Neuronal stem cell (in vitro differentiated cells): ENCODE measurements around the gene CPA3.

ENCODE experiments used
- DNase-seq: peaks from one replicate; pipeline ENCODE4 v3.0.0-alpha.2; 2013; ENCODE audit warnings: low spot score
- H2AFZ ChIP-seq: one replicate; pipeline ENCODE4 v1.6.1; 2013; ENCODE audit warnings: mild to moderate bottlenecking, low read length, inconsistent platforms
- H2AK5ac ChIP-seq: 2 replicates; pipeline ENCODE4 v1.6.1; 2013; ENCODE audit warnings: low read depth, mild to moderate bottlenecking, inconsistent platforms, low read length, moderate library complexity, mixed read lengths
- H2BK120ac ChIP-seq: 2 replicates; pipeline ENCODE4 v1.6.1; 2013; ENCODE audit warnings: low read depth, mild to moderate bottlenecking, inconsistent platforms, low read length, moderate library complexity, mixed read lengths
- H2BK12ac ChIP-seq: one replicate; pipeline ENCODE4 v1.6.1; 2013; ENCODE audit warnings: low read length, inconsistent platforms
- H2BK15ac ChIP-seq: 2 replicates; pipeline ENCODE4 v1.6.1; 2013; ENCODE audit warnings: mild to moderate bottlenecking, low read length, inconsistent platforms, mixed read lengths
- H2BK5ac ChIP-seq: one replicate; pipeline ENCODE4 v1.6.1; 2013; ENCODE audit warnings: inconsistent platforms, mild to moderate bottlenecking, low read length, moderate library complexity
- H3K14ac ChIP-seq: one replicate; pipeline ENCODE4 v1.6.1; 2013; ENCODE audit warnings: low read length, inconsistent platforms
- H3K18ac ChIP-seq: 2 replicates; pipeline ENCODE4 v1.6.1; 2013; ENCODE audit warnings: low read length, inconsistent platforms
- H3K23ac ChIP-seq: 2 replicates; pipeline ENCODE4 v1.6.1; 2013; ENCODE audit warnings: low read depth, mild to moderate bottlenecking, mixed read lengths, low read length, inconsistent platforms; ENCODE audit not compliant: poor library complexity
- H3K27ac ChIP-seq: replicated peaks from 3 replicates; pipeline ENCODE4 v1.5.1; 2013; ENCODE audit warnings: low read length, inconsistent platforms
- H3K27me3 ChIP-seq, 3 experiments: 2 replicates each; pipeline ENCODE4 v1.6.1; 2013; ENCODE audit warnings: low read length in 3 of 3, mild to moderate bottlenecking in 2 of 3, inconsistent platforms in 1 of 3, low read depth in 1 of 3, mixed read lengths in 1 of 3, moderate library complexity in 1 of 3; ENCODE audit not compliant: control insufficient read depth in 3 of 3, insufficient read depth in 3 of 3
- H3K36me3 ChIP-seq, 2 donors: replicated peaks in 1 of 2; 2 replicates each; pipeline ENCODE4 v1.6.1; 2013; ENCODE audit warnings: low read length in 2 of 2; ENCODE audit not compliant: control insufficient read depth in 2 of 2, insufficient read depth in 2 of 2
- H3K4ac ChIP-seq: 2 replicates; pipeline ENCODE4 v1.6.1; 2013; ENCODE audit warnings: inconsistent platforms, mild to moderate bottlenecking, low read length, moderate library complexity
- H3K4me1 ChIP-seq, 2 donors: 1 replicate in 1 of 2; 2 replicates in 1 of 2; pipeline ENCODE4 v1.6.1; 2013; ENCODE audit warnings: low read length in 2 of 2, low read depth in 1 of 2; ENCODE audit not compliant: control insufficient read depth in 2 of 2, insufficient read depth in 1 of 2
- H3K4me2 ChIP-seq: one replicate; pipeline ENCODE4 v1.6.1; 2013; ENCODE audit warnings: mild to moderate bottlenecking, low read length, inconsistent platforms; ENCODE audit not compliant: insufficient read depth, poor library complexity, severe bottlenecking
- H3K4me3 ChIP-seq, 2 donors: 2 replicates each; pipeline ENCODE4 v1.5.1; 2013; ENCODE audit warnings: low read length in 2 of 2, mild to moderate bottlenecking in 2 of 2, inconsistent platforms in 1 of 2, moderate library complexity in 1 of 2
- H3K79me1 ChIP-seq: one replicate; pipeline ENCODE4 v1.6.1; 2013; ENCODE audit warnings: low read depth, mild to moderate bottlenecking, inconsistent platforms, low read length, moderate library complexity
- H3K9ac ChIP-seq: one replicate; pipeline ENCODE4 v1.6.1; 2013; ENCODE audit warnings: mild to moderate bottlenecking, low read depth, low read length, inconsistent platforms; ENCODE audit not compliant: poor library complexity
- H3K9me3 ChIP-seq, 2 donors: replicated peaks in 1 of 2; 2 replicates each; pipeline versions ENCODE3 to v1.6.1; 2013; ENCODE audit warnings: low read length in 2 of 2, mild to moderate bottlenecking in 2 of 2, inconsistent platforms in 1 of 2, low read depth in 1 of 2, mixed read lengths in 1 of 2, moderate library complexity in 1 of 2; ENCODE audit not compliant: control insufficient read depth in 2 of 2, insufficient read depth in 1 of 2
- H4K8ac ChIP-seq: one replicate; pipeline ENCODE4 v1.6.1; 2013; ENCODE audit warnings: low read depth, mild to moderate bottlenecking, inconsistent platforms, low read length, moderate library complexity
- H4K91ac ChIP-seq: one replicate; pipeline ENCODE4 v1.6.1; 2013; ENCODE audit warnings: low read length, low read depth, mild to moderate bottlenecking, inconsistent platforms; ENCODE audit not compliant: poor library complexity
- WGBS, 2 donors: extraction: QIAGEN DNeasy Blood & Tissue Kit; methylation state at CpG; one replicate each; pipeline ENCODE4 v1.1.7; 2013; ENCODE audit warnings: missing lambda C conversion rate in 2 of 2, mixed read lengths in 1 of 2; ENCODE audit not compliant: insufficient read length in 2 of 2, insufficient replicate concordance in 1 of 2; ENCODE audit errors: extremely low coverage in 2 of 2; 5-methylcytosine and 5-hydroxymethylcytosine counted together

CPA3 gene

GRCh38 chr3:148945116-148945515 is 80.0 kb downstream of the CPA3 start:
- Histone ChIP-seq H3K9ac (no peak overlapping the region), H2BK12ac (no peak overlapping the region), H3K4me1 (no peaks in the 10 kb centered on the region), H3K23ac (no peak overlapping the region), H3K14ac (no peak overlapping the region), H2BK120ac (no peak overlapping the region), H3K36me3 (no peaks in the 10 kb centered on the region), H2BK15ac (no peak overlapping the region), H3K9me3 (peaks cover 0 to 2% of the 10 kb centered on the region in 2 donors), H3K79me1 (peaks cover 2% of the 10 kb centered on the region), H4K8ac (no peak overlapping the region), H3K4me3 (no peak overlapping the region), H2AFZ (no peak overlapping the region), H3K27me3 (no peaks in the 10 kb centered on the region), H3K18ac (no peak overlapping the region), H2AK5ac (no peak overlapping the region), H2BK5ac (no peak overlapping the region), H3K4ac (no peak overlapping the region), H3K27ac (no peak overlapping the region), H3K4me2 (no peak overlapping the region), H4K91ac (no peak overlapping the region)
- no peak for DNase-seq
- no CpG with 5 or more reads among the region's 2 CpGs for WGBS, 2 donors
